Hematopoietic multipotent progenitor cell treated with erythropoietin and hydrocortisone succinate and interleukin-3 and kit ligand, for 15 days (in vitro differentiated cells): ENCODE results near the gene NPEPPS.

Experiments
- DNase-seq: peaks from one replicate; pipeline ENCODE4 v3.0.0-alpha.2; 2015; ENCODE audit warnings: low spot score

The NPEPPS gene

DNA sequence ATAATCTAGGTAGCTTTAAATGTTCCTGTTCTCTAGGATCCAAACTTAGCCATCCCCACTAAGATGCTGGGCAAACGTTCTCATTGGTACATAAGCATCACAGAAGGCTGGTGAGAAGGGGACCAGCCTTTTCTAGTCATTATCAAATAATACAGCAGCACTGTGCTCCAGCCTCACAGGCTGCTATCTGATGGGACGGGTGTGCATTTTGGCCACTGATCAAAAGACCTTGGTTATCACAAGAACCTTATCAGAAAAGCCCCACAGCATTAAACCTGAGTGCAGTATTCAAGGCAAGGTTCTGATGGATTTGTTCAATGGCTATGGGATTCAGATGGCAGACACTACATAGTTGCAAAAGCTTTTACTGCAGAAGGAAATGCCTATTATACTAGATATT lies 99.7 kb downstream of the NPEPPS start:
- peak; percentile 39 for DNase-seq

DNA sequence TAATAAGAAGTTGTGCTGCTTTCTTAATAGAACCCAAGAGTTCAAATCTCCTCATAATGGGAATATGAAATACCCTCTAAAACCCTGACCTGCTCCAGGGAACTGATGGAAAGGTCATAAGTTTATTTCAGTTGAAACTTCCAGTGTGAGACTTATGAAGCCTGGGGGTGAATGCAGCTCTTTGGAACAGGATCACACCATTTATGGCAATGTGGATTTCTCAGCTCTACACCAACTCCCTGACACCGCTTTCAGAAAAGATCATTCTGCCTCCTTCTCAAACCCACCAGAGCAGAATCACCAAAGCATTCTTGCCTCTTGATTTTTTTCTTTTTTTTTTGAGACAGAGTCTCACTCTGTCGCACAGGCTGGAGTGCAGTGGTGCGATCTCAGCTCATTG lies 102.1 kb downstream of the NPEPPS start:
- DNase-seq, result no peak

DNA sequence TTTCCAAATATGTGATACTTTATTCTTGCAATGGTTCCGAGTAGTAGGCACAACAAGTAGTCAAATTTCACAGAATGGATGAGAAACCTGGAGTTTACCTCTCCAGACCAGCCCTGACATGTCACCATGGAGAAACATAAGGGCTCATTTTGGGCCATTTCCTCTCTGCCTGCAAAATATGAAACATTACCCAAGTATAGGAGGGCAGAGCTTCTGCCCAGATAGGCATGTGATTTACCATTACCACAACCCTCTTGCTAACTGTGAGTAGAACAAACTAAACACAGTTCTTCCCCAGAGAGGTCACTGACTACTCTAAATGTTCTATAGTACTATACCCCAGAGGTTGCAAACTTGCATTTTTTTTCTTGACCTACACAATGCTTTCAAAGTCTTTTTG lies 103.1 kb downstream of the NPEPPS start:
- DNase-seq, result no peak

DNA sequence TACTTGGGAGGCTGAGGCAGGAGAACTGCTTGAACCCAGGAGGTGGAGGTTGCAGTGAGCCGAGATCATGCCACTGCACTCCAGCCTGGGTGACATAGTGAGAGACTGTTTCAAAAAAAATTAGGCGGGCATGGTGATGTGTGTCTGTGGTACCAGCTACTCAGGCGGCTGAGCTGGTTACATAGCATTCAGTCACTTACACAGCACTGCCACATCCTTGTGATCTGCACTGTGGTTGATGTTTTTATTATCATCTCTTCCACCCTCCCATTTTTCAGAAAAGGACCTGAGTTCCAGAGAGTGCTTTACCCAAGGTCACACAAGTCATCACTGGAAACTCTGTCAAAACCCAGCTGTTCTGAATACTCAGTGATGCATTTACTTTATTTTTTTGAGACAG lies 104.0 kb downstream of the NPEPPS start:
- no peak for DNase-seq

DNA sequence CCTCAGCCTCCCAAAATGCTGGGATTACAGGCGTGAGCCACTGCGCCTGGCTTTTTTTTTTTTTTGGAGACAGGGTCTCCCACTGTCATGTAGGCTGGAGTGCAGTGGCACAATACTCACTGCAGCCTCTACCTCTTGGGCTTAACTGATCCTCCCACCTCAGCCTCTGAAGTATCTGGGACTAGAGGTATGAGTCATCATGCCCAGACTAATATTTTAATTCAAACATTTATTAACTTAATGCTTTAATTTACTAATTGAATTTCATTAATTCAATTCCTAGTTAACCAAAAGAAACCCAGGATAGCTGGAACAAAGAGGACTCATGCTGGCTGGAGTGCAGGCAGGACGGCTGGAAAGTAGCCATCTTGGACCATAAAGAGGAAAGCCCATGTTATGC lies 104.8 kb downstream of the NPEPPS start:
- no peak for DNase-seq

DNA sequence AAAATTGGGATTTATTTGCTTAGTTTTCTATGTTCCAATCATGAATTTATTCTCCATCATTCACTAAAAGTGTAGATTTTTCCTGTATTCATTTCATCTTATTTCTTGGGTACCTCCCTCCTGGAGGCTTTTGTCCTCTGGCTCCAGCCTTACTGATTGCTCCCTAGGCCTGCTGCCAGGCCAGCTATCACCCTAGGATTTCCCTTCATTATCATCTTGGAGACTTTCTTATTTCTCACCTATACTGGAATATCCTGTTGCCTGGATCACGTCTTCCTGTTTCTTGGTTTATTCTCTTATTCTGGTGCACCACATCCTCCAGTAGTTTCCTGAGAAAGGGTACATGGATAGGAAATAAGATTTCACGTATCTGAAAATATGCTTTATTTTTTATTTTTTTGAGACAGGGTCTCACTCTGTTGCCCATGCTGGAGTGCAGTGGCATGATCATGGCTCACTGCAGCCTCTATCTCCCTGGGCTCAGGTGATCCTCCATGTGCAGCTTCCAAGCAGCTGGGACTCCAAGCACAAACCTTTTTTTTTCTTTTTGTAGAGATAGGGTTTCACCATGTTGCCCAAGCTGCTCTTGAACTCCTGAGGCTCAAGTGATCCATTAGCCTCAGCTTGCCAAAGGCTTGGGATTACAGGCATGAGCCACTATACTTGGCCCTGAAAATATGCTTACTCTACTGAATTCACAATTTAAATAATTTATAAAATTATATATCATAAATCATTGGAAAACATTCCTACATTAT lies 105.5 kb downstream of the NPEPPS start:
- no peak for DNase-seq

DNA sequence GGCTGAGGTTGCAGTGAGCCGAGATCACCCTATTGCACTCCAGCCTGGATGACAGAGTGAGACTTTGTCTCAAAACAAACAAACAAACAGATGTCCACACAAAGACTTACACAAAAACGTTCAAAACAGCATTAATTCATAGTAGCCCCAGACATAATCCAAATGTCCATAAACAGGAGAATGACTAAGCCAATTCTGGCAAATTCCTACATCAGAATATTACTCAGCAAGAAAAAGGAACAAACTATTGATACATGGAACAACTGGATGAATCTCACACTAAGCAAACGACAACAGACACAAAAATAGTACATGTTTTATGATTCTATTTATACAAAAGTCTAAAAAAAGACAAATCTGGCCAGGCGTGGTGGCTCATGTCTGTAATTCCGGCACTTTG lies 108.0 kb downstream of the NPEPPS start:
- DNase-seq, result no peak

DNA sequence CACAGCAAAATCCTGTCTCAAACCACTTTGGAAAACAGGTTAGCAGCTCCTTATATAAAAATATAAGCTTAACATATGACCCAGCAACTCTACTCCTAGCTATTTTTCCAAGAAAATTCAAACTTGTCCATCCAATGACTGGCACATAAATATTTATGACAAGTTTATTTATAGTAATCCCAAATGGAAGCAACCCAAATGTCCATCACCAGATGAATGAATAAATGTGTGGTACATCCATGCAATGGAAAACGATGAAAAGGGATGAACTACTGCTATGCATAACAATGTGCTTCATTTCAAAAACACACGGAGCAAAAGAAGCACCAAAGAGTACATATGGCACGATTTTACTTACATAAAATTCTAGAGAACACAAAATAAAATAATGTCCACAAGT lies 109.2 kb downstream of the NPEPPS start:
- DNase-seq, result no peak

DNA sequence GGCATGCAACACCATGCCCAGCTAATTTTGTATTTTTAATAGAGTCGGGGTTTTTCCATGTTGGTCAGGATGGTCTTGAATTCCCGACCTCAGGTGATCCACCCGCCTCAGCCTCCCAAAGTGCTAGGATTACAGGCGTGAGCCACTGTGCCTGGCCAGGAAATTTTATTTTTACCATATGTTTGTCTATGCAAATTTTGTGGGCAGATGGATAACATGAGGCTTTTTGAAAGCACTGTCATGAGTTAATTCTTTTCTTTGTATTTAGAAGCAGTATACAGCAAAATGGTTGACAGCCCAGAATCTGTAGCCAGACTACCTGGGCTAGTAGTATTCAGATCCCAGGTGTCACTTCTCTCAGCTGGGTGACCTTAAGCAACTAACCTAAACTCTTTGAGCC lies 110.3 kb downstream of the NPEPPS start:
- no peak for DNase-seq

DNA sequence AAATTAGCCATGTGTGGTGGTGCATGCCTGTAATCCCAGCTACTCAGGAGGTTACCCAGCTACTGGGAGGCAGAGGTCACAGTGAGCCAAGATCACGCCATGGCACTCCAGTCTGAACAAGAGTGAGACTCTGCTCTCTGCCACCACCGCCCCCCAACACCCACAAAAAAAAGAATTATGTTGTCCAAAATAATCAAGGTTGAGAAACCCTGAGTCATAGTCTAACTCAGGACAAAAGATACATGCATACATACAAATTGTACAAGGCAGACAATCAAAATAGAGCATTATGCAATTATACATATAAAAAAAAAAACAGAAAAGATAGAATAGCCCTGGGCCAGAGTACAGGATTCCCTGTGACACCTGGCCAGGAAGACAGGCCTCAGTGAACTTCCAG lies 112.2 kb downstream of the NPEPPS start:
- no peak for DNase-seq

DNA sequence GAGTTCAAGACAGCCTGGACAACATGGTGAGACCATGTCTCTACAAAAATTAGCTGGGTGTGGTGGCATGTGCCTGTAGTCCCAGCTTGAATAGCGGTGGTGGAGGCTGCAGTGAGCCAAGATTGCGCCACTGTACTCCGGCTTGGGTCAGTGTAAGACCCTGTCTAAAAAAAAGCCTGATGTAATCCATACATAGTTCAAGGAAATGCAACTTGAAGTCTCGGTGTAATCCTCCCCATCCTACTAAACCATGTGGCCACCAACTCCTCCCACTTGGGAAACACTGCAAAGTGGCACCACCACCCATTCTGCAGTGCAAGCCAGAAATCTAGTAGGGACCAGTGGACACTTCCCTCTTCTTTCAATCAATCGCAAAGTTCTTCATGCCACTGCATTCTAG lies 113.4 kb downstream of the NPEPPS start:
- DNase-seq, result no peak

DNA sequence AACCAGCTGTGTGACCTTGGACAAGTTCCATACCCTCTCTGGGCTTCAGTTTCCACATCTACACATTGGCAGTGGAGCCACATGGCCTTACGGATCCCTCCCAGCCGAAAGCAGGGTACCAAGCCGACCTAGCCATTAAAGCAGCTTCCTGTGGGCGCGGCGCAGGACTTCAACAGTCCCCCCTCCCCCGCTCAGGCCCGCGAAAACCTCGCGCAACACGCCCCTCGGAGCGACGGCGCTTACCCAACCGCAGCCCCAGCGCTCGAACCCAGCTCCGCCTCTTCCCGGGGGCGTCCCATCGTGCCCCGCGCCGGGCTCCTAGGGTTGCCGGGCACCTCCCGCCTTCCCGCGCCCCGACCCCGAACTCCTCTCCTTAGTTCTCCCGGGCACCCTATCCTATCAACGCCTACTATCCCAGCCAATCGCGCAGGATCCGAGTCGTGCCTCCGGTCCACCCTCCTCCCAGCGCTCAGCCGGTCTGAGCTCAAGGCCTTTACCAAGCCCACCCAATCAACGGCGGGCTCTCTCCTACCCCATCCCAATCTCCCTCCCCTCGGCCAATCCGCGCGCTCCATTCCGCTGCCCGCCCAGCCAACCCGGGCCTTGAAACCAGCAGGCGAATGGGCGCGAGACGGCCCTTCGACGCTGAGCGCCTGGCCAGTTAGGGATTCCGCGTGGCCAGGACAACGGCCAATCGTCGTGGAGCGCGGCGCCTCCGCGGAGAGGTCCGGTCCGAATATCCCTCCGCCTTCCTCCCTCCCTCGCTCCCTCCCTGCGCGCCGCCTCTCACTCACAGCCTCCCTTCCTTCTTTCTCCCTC lies 118.5 kb downstream of the NPEPPS start, which contains the start of gene KPNB1:
Gene KPNB1, plus strand, starts transcription at position 767 of the 819 bp plus-strand sequence. CDS start 326 bp downstream, outside the sequence.
- DNase-seq, result peak; percentile 98

DNA sequence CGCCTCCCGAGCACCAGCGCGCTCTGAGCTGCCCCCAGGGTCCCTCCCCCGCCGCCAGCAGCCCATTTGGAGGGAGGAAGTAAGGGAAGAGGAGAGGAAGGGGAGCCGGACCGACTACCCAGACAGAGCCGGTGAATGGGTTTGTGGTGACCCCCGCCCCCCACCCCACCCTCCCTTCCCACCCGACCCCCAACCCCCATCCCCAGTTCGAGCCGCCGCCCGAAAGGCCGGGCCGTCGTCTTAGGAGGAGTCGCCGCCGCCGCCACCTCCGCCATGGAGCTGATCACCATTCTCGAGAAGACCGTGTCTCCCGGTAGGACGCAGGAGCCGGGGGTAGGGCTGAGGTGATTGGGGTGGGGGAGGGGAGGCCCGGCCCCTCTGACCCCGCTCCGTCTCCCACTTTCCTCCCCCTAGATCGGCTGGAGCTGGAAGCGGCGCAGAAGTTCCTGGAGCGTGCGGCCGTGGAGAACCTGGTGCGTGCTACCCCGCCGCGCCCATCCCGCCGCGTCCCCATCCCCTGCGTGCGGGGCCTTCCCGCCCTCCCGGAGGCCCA lies 119.1 kb downstream of the NPEPPS start:
- no peak for DNase-seq

DNA sequence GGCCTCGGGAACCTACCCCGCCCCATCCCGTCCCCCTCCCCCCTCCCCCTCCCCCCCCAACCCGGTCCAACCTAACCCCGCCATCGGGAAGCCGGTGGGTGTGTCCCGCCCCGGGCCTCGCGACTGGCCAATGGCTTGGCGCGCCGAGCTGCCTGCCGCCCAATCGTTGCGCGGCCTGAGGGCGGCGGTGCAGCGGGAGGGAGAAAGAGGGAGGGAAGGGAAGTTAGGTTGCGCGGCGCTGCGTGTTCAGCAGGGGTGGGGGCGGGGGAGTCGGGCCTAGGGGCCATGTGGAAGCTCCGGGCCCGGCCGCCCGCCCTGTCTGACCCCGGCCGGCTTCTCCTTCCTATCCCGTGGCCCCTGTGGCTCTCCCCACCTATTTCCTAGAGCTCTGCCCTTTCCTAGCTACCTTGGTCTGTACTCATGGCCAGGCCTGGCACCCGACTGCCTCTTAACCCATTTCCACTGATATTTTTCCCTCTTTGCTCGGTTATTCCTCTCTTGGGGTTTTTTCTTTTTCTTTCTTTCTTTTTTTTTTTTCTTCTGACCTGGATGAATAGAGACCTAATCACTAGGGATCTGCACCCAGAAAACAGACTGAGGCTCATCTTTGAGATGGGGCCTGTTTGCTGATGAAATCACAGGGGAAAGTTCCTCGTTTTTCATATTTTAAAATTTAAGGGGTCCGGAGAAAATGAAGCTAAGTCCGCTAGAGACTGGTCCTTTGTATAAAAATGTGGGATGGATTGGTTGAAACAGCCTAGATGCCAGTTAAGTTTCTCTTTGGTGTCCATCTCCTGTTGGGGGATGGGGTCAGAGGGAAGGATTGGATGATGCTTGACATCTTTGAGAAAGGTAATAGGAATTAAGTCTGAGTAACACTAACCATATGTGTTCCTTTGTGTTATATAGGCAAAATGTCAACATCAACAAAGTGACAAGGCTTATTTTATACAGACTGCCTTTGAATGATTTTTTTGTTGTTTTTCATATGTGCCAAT lies 119.9 kb downstream of the NPEPPS start:
- DNase-seq, result peak; percentile 92

DNA sequence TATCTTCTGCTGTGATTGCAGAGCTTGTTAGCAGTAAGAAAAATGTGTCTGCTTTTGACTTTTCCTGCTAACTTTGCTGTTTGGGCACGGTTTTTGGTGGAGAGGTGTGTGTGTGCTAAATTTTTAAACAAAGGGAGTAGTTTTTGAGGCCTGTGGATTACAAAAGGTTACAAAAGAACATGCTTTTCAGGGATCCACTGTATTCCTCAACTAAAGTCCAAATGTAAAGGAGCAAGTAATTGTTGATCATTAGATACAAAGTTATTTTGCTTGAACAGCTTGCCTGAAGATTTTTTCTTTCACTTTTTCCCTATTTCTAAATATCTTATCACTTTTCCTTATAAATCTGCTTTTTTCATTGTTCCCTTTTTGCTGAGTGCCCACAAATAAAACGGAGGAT lies 120.8 kb downstream of the NPEPPS start:
- no peak for DNase-seq

DNA sequence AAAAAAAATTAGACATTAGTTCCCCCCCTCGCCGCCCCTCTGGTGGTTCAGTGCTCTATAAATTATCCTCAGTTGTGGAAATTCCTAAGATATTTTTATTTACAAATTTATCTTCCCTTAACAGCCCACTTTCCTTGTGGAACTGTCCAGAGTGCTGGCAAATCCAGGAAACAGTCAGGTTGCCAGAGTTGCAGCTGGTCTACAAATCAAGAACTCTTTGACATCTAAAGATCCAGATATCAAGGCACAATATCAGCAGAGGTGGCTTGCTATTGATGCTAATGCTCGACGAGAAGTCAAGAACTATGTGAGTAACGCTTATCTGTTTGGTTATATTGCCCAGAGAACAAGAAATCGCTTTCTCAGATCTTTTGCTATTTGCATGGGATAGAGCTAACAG lies 121.7 kb downstream of the NPEPPS start:
- no peak for DNase-seq

DNA sequence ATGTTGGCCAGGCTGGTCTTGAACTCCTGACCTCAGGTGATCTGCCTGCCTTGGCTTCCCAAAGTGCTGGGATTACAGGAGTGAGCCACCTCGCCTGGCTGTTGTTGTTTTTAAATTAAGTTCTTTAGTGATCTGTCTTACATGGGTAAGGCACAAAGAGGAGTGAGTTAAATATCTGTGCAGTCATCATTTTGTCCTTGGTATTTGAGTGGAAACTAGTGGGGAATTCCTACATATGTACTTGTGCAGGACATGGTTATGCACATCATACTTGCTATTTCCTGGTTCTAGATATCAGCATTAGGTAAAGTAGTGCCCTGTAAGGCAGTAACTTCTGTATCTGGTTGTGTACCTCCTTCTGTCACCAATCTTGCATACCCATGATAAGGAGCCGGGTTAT lies 122.5 kb downstream of the NPEPPS start:
- no peak for DNase-seq

DNA sequence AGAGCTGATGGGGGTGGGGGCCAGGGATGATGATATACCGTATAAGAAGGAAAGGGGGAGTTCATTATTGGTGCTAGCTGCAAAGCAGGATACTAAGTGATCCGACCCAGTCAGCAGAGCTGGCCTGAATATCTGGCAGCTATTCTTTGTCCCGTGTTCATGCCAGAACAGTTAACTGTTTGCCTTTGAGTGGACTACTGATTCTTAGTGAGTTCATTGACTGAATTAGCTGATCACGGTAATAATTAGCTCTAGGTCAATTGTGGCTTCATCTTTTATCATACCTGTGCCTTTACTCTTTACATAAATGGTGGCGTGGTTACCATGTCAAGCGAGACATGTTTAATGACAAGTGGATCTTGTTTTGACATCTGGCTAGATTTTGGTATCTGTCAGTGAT lies 124.1 kb downstream of the NPEPPS start:
- no peak for DNase-seq

DNA sequence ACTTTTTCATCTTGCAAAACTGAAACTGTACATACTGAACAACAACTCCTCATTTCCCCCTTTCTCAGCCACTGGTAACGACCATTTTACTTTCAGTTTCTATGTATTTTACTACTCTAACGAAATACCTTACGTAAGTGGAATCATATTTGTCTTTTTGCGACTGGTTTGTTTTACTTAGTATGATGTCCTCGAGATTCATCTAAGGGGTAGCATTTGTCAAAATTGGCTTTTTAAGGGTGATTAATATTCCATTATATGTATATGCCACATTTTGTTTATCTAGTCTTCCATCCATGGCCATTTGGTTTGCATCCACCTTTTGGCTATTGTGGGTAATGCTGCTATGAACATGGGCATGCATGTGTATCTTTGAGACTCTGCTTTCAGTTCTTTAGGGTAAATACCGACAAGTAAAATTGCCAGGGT lies 129.2 kb downstream of the NPEPPS start:
- no peak for DNase-seq

DNA sequence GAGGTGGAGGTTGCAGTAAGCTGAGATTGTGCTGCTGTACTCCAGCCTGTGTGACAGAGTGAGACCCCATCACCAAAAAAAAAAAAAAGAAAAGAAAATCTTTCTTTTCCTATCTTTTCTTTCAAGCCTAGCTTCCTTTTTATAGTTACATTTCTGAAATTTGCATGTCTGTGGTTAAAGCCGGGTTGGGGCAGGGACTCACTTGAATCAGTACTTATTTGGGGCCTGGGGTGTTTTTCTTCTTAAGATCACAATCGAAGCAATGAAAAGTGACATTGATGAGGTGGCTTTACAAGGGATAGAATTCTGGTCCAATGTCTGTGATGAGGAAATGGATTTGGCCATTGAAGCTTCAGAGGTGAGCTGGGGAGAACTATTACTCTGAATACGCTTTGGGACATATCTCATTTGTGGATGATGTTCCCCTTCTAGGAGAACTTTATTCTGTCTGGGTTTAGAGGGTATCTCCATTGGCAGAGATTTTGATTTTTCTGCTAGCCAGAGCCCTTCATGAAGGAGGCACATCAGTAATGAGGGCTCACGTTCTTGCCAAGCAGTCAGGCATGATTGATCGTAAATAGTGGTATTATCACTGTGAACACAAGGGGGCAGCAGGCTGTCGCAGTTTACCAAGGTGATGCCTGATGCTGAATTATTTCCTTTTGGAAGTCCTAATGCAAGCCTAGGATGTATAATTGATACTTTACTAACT lies 133.2 kb downstream of the NPEPPS start:
- DNase-seq, result peak; percentile 62

DNA sequence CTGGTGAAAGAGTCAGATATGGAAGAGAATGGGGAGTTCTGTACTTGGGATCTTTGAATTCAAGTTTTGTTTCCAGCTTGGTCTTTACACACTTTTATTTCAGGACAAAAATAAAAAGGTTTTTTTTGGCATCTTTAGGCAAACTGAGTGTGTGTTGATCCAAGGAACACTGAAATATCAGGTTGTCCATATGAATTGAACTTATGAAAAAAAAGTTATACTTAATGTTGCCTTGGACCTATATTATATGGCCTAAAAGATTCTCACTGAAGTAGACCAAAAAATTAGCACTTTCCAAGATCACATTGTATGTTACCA lies 133.7 kb downstream of the NPEPPS start:
- DNase-seq, result no peak
